Activated naive CD4-positive, alpha-beta T cell treated with anti-CD3 and anti-CD28 coated beads for 36 hours (primary cell): ENCODE data around the gene C1QTNF1. TPM values are rescaled to one million over a fixed set of nuclear protein-coding genes. Genes with fewer than 3 reads are reported as not detected.

Source experiments
- CTCF ChIA-PET: fragments of 350-600 bp; sonication (Branson Sonifier 250); formaldehyde crosslinking; loops from one replicate; lab custom pipeline; 2021; ENCODE audit warnings: antibody characterized with exemption; lab: Charles Lee
- DNase-seq: peaks from one replicate; pipeline ENCODE4 v3.0.0-alpha.2; 2020
- H3K27ac Mint-ChIP-seq: one replicate; pipeline ENCODE4 v1.8.0; 2021; ENCODE audit warnings: mild to moderate bottlenecking, mixed read lengths
- H3K27me3 Mint-ChIP-seq: one replicate; pipeline ENCODE4 v1.8.0; 2021; ENCODE audit warnings: low read depth, mixed read lengths
- H3K36me3 Mint-ChIP-seq: one replicate; pipeline ENCODE4 v1.8.0; 2021; ENCODE audit warnings: low read depth, mixed read lengths
- H3K4me1 Mint-ChIP-seq: one replicate; pipeline ENCODE4 v1.8.0; 2021; ENCODE audit warnings: low read depth, mixed read lengths
- H3K4me3 Mint-ChIP-seq: one replicate; pipeline ENCODE4 v1.8.0; 2021; ENCODE audit warnings: mild to moderate bottlenecking, moderate library complexity, mixed read lengths
- H3K9me3 Mint-ChIP-seq: one replicate; pipeline ENCODE4 v1.8.0; 2021; ENCODE audit warnings: mixed read lengths
- intact Hi-C: fragments of 100-400 bp; cut with micrococcal nuclease; formaldehyde crosslinking; loops from one replicate; pipeline ENCODE4 v1.15.1; 2023
- total RNA-seq, 2 experiments: library from RNA; stranded (reverse); gene quantifications; one replicate each; pipeline ENCODE4 v1.2.3, GENCODE V29; 2021

C1QTNF1 gene
- total RNA-seq, 2 experiments from 2014 or later: 0.14 to 0.32 TPM

GRCh38 chr17:79048826-79049755 is 25.1 kb downstream of the C1QTNF1 start:
- intact Hi-C loops: no loop called here
- Mint-ChIP-seq H3K27ac (no peak overlapping the region), H3K9me3 (peaks cover 9% of the 10 kb centered on the region), H3K27me3 (peaks cover 3% of the 10 kb centered on the region), H3K4me3 (no peak overlapping the region), H3K36me3 (no peaks in the 10 kb centered on the region), H3K4me1 (no peaks in the 10 kb centered on the region)
- no peak for DNase-seq
- CTCF ChIA-PET: interaction anchor here (0.5 to 0.6 kb wide), 2 partner anchors 63 to 337 kb away, joined by 4 read pairs; no protein-coding TSS in a partner anchor

- H3K27me3 Mint-ChIP-seq: peaks cover 2% of the 10 kb centered on the region
- no peak for DNase-seq
- no peaks in the 10 kb centered on the region for H3K36me3 Mint-ChIP-seq
- CTCF ChIA-PET: interaction anchor here (1.0 kb wide), 1 partner anchor 344 kb away, joined by 3 read pairs; no protein-coding TSS in a partner anchor
- H3K4me1 Mint-ChIP-seq: no peaks in the 10 kb centered on the region
- H3K9me3 Mint-ChIP-seq: peaks cover 15% of the 10 kb centered on the region
- no peak overlapping the region for H3K4me3 Mint-ChIP-seq
- H3K27ac Mint-ChIP-seq: no peak overlapping the region
- intact Hi-C loops: no loop called here
Measured at GRCh38 chr17:79049821-79050220, 25.9 kb downstream of the C1QTNF1 start.

GRCh38 chr17:79050551-79050950 is 26.6 kb downstream of the C1QTNF1 start:
- no peak overlapping the region for H3K4me3 Mint-ChIP-seq
- CTCF ChIA-PET: interaction anchor here (1.0 kb wide), 1 partner anchor 343 kb away, joined by 3 read pairs; no protein-coding TSS in a partner anchor
- no peaks in the 10 kb centered on the region for H3K27me3 Mint-ChIP-seq
- H3K9me3 Mint-ChIP-seq: peaks cover 16% of the 10 kb centered on the region
- no peaks in the 10 kb centered on the region for H3K4me1 Mint-ChIP-seq
- no peak overlapping the region for H3K27ac Mint-ChIP-seq
- intact Hi-C loops: no loop called here
- DNase-seq: no peak
- H3K36me3 Mint-ChIP-seq: no peaks in the 10 kb centered on the region

GRCh38 chr17:79051306-79051705 is 27.3 kb downstream of the C1QTNF1 start:
- peaks cover 16% of the 10 kb centered on the region for H3K9me3 Mint-ChIP-seq
- no peaks in the 10 kb centered on the region for H3K4me1 Mint-ChIP-seq
- intact Hi-C loops: no loop called here
- CTCF ChIA-PET: no interaction called here
- no peaks in the 10 kb centered on the region for H3K36me3 Mint-ChIP-seq
- no peak for DNase-seq
- no peaks in the 10 kb centered on the region for H3K27me3 Mint-ChIP-seq
- no peak overlapping the region for H3K4me3 Mint-ChIP-seq
- H3K27ac Mint-ChIP-seq: no peak overlapping the region

- H3K27ac Mint-ChIP-seq: no peak overlapping the region
- CTCF ChIA-PET: no interaction called here
Measured at GRCh38 chr17:79052131-79052530, 28.2 kb downstream of the C1QTNF1 start.

GRCh38 chr17:79053251-79053925 is 29.4 kb downstream of the C1QTNF1 start:
- Mint-ChIP-seq H3K27ac (no peak overlapping the region), H3K4me1 (no peaks in the 10 kb centered on the region), H3K9me3 (peaks cover 20% of the 10 kb centered on the region), H3K4me3 (no peak overlapping the region), H3K27me3 (peaks cover 2% of the 10 kb centered on the region), H3K36me3 (no peaks in the 10 kb centered on the region)
- no peak for DNase-seq
- CTCF ChIA-PET: interaction anchor here (1.0 kb wide), 1 partner anchor 340 kb away, joined by 4 read pairs; no protein-coding TSS in a partner anchor
- intact Hi-C loops: no loop called here

More at GRCh38 chr17:79052131-79052530, 28.2 kb downstream of the C1QTNF1 start:
- intact Hi-C loops: no loop called here
- no peak for DNase-seq
- no peak overlapping the region for H3K4me3 Mint-ChIP-seq
- H3K36me3 Mint-ChIP-seq: no peaks in the 10 kb centered on the region
- H3K4me1 Mint-ChIP-seq: no peaks in the 10 kb centered on the region
- H3K9me3 Mint-ChIP-seq: peaks cover 16% of the 10 kb centered on the region
- H3K27me3 Mint-ChIP-seq: no peaks in the 10 kb centered on the region

GRCh38 chr17:79054200-79054960 is 30.4 kb downstream of the C1QTNF1 start:
- CTCF ChIA-PET: interaction anchor here (1.0 kb wide), 1 partner anchor 339 kb away, joined by 4 read pairs; no protein-coding TSS in a partner anchor
- Mint-ChIP-seq H3K9me3 (peaks cover 20% of the 10 kb centered on the region), H3K4me3 (no peak overlapping the region), H3K36me3 (no peaks in the 10 kb centered on the region), H3K27me3 (peaks cover 2% of the 10 kb centered on the region), H3K27ac (no peak overlapping the region), H3K4me1 (no peaks in the 10 kb centered on the region)
- intact Hi-C loops: no loop called here
- no peak for DNase-seq

GRCh38 chr17:79055197-79055596 is 31.2 kb downstream of the C1QTNF1 start:
- H3K36me3 Mint-ChIP-seq: no peaks in the 10 kb centered on the region
- intact Hi-C loops: no loop called here
- peaks cover 20% of the 10 kb centered on the region for H3K9me3 Mint-ChIP-seq
- H3K4me1 Mint-ChIP-seq: no peaks in the 10 kb centered on the region
- CTCF ChIA-PET: no interaction called here
- peaks cover 2% of the 10 kb centered on the region for H3K27me3 Mint-ChIP-seq
- H3K27ac Mint-ChIP-seq: no peak overlapping the region
- no peak overlapping the region for H3K4me3 Mint-ChIP-seq
- no peak for DNase-seq

GRCh38 chr17:79057737-79058385 is 33.9 kb downstream of the C1QTNF1 start:
- CTCF ChIA-PET: interaction anchor here (1.3 kb wide), 1 partner anchor 30 kb away, joined by 4 read pairs; no protein-coding TSS in a partner anchor
- DNase-seq: no peak
- H3K27ac Mint-ChIP-seq: no peak overlapping the region
- no peaks in the 10 kb centered on the region for H3K4me1 Mint-ChIP-seq
- H3K9me3 Mint-ChIP-seq: peaks cover 20% of the 10 kb centered on the region
- no peaks in the 10 kb centered on the region for H3K36me3 Mint-ChIP-seq
- H3K4me3 Mint-ChIP-seq: no peak overlapping the region
- H3K27me3 Mint-ChIP-seq: peaks cover 2% of the 10 kb centered on the region
- intact Hi-C loops: no loop called here

GRCh38 chr17:79062691-79063090 is 38.7 kb downstream of the C1QTNF1 start:
- no peak overlapping the region for H3K27ac Mint-ChIP-seq
- intact Hi-C loops: no loop called here
- H3K9me3 Mint-ChIP-seq: peaks cover 4% of the 10 kb centered on the region
- H3K4me1 Mint-ChIP-seq: peaks cover 3% of the 10 kb centered on the region
- CTCF ChIA-PET: interaction anchor here (0.6 to 5.4 kb wide), 4 partner anchors 17 to 330 kb away, joined by 3 to 19 read pairs (median 6); no protein-coding TSS in a partner anchor
- no peak overlapping the region for H3K4me3 Mint-ChIP-seq
- peaks cover 2% of the 10 kb centered on the region for H3K27me3 Mint-ChIP-seq
- no peaks in the 10 kb centered on the region for H3K36me3 Mint-ChIP-seq
- no peak for DNase-seq

GRCh38 chr17:79064026-79064425 is 40.1 kb downstream of the C1QTNF1 start:
- no peak for DNase-seq
- intact Hi-C loops: no loop called here
- no peaks in the 10 kb centered on the region for H3K27me3 Mint-ChIP-seq
- no peak overlapping the region for H3K4me3 Mint-ChIP-seq
- H3K4me1 Mint-ChIP-seq: peaks cover 3% of the 10 kb centered on the region
- H3K36me3 Mint-ChIP-seq: no peaks in the 10 kb centered on the region
- CTCF ChIA-PET: interaction anchor here (2.1 to 5.4 kb wide), 3 partner anchors 18 to 328 kb away, joined by 5 to 19 read pairs (median 6); no protein-coding TSS in a partner anchor
- no peak overlapping the region for H3K27ac Mint-ChIP-seq
- no peaks in the 10 kb centered on the region for H3K9me3 Mint-ChIP-seq
